SJSA1 (cell line): ENCODE data around the gene CYP4F2. TPM values are rescaled to one million over a fixed set of nuclear protein-coding genes. Genes with fewer than 3 reads are reported as not detected.
"Not testable (repeated sequence)": the region's sequence is repeated elsewhere in the genome, so short reads cannot be mapped to it uniquely, and the experiment has no call there.

Source experiments
- DNase-seq, 2 experiments: peaks; one replicate each; pipeline ENCODE4 v3.0.0-alpha.2; 2015 to 2020; ENCODE audit warnings: low spot score in 2 of 2, low read depth in 1 of 2
- H3K27ac ChIP-seq: fragments of 250-450 bp; sonication (Bioruptor Pico); 2 replicates; pipeline ENCODE4 v1.5.1; 2020; ENCODE audit warnings: mild to moderate bottlenecking, moderate library complexity
- H3K27me3 ChIP-seq: fragments of 250-450 bp; sonication (Bioruptor Pico); replicated peaks from 2 replicates; pipeline ENCODE4 v1.5.1; 2020; ENCODE audit warnings: mild to moderate bottlenecking, moderate library complexity
- H3K36me3 ChIP-seq: fragments of 250-450 bp; sonication (Bioruptor Pico); 2 replicates; pipeline ENCODE4 v1.5.1; 2020; ENCODE audit warnings: mild to moderate bottlenecking
- H3K4me1 ChIP-seq: fragments of 250-450 bp; sonication (Bioruptor Pico); replicated peaks from 2 replicates; pipeline ENCODE4 v1.6.1; 2021; ENCODE audit warnings: mild to moderate bottlenecking
- H3K4me3 ChIP-seq: fragments of 250-450 bp; sonication (Bioruptor Pico); 2 replicates; pipeline ENCODE4 v1.5.1; 2020; ENCODE audit warnings: mild to moderate bottlenecking
- H3K9me3 ChIP-seq: fragments of 250-450 bp; sonication (Bioruptor Pico); replicated peaks from 2 replicates; pipeline ENCODE4 v1.5.1; 2020; ENCODE audit warnings: mild to moderate bottlenecking
- total RNA-seq: library from RNA; depleted of rRNA; stranded (reverse); fragments of >200 nt; shearing (Covaris generic); gene quantifications from 2 replicates; pipeline ENCODE4 v1.2.3, GENCODE V29; 2014

CYP4F2 gene
- total RNA-seq, 1 experiment from 2014 or later = not detected

DNA sequence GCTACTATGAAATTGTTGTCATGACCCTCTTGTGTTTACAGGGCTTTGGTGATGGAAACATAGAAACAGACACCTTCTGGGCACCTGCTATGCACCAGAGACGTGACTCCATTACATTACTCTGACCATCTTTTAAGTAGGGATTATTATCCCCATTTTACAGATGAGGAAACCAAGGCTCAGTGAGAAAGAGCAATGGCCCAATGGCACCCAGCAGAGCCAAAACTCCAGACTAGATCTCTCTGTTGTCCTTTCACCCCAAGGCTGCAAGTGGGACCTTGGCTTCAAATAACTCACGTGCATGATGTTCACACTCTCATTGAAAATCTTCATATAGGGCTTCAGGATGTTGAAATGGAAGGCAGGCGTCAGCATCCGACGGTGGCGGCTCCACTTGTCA lies 5.9 kb downstream of the CYP4F2 start:
- H3K36me3 ChIP-seq = no peaks in the 10 kb centered on the region
- no peaks in the 10 kb centered on the region for H3K27me3 ChIP-seq
- no peak for DNase-seq
- H3K4me1 ChIP-seq = no peaks in the 10 kb centered on the region
- no peak overlapping the region for H3K27ac ChIP-seq
- H3K4me3 ChIP-seq = no peak overlapping the region
- no peaks in the 10 kb centered on the region for H3K9me3 ChIP-seq

DNA sequence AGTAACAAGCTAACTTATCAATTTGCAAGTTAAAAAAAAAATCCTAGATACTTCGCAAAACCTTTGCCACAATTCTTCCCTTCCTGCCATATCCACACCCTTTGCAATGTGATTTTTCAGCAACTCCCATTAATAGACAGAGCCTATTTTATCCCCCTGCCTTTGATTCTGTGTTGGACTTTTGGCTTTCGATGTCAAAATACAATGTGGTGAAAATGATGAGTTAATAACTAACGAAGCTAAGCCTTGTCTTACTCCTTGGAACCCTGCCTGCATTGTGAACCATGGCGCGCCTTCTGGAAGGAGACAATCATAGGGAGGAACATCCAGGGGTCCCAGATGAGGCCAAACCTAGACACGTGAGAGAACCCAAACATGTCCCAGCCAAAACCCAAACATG lies 6.4 kb downstream of the CYP4F2 start:
- no peaks in the 10 kb centered on the region for H3K4me1 ChIP-seq
- H3K36me3 ChIP-seq = no peaks in the 10 kb centered on the region
- H3K27me3 ChIP-seq = no peaks in the 10 kb centered on the region
- DNase-seq = no peak
- H3K27ac ChIP-seq = no peak overlapping the region
- H3K4me3 ChIP-seq = no peak overlapping the region
- H3K9me3 ChIP-seq = no peaks in the 10 kb centered on the region

DNA sequence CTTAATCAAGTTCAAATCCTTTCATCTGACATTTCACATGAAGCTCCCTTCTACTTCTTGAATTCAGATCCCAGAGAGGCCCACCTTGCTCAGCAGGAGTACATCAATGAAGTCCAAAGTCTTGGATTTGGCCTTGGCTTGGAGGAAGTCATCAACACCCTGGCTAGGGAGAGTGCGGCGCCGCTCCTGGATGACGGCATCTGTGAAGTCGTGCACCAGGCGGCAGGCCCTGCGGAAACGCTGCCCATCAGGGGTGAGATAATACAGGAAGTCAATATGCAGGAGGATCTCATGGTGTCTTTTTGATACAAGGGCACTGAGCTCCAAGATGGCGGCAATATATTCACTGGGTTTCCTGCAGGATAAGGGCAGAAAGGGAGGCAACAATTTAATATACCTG lies 8.5 kb downstream of the CYP4F2 start:
- not testable (repeated sequence) for DNase-seq, H3K27me3 ChIP-seq

DNA sequence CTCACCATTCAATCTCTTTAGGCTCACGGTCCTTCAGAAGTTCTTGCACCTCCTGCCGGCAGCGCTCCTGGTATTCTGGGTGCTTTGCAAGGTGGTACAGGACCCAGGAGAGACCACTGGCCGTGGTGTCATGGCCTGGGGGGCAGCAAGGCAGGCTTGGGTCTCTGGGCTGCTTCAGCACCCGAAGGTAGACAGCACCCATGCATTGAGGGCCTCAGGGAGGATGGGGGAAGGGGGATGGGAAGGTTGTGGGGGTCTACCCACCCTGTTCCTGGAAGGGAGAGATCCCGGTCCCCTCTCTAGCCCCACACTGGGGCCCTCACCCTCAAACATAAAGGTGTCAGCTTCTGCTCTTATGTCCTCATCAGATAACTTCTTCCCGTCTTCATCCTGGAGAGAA lies 12.0 kb downstream of the CYP4F2 start:
- no peak overlapping the region for H3K27ac ChIP-seq
- H3K4me1 ChIP-seq = no peaks in the 10 kb centered on the region
- no peak overlapping the region for H3K4me3 ChIP-seq
- no peaks in the 10 kb centered on the region for H3K36me3 ChIP-seq
- DNase-seq = no peak
- H3K9me3 ChIP-seq = no peaks in the 10 kb centered on the region
- no peaks in the 10 kb centered on the region for H3K27me3 ChIP-seq

More for the DNA sequence above, 8.5 kb downstream of the CYP4F2 start:
- H3K4me1 ChIP-seq, H3K9me3 ChIP-seq, H3K4me3 ChIP-seq, H3K27ac ChIP-seq, H3K36me3 ChIP-seq: not testable (repeated sequence)

DNA sequence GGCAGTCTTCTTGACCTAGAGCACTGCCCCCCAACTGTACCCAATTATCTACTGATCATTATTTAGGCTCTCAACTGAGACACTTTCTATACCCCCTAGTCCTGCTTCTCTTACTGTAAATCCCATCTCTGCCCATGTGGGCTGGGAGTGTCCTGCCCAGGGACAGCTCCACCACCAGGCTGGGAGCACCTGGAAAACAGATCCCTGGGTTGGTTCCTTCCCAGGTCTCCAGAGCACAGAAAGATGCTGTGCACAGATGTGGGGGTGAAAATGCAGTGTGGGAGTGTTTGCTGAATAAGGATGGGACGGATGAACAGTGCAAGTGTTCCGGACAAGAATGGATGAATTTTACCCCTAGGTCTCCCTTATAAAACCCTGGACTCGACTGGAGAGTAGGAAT lies 12.7 kb downstream of the CYP4F2 start:
- H3K27me3 ChIP-seq = no peaks in the 10 kb centered on the region
- no peak overlapping the region for H3K4me3 ChIP-seq
- DNase-seq = no peak
- H3K36me3 ChIP-seq = no peaks in the 10 kb centered on the region
- H3K9me3 ChIP-seq = no peaks in the 10 kb centered on the region
- H3K4me1 ChIP-seq = no peaks in the 10 kb centered on the region
- no peak overlapping the region for H3K27ac ChIP-seq

DNA sequence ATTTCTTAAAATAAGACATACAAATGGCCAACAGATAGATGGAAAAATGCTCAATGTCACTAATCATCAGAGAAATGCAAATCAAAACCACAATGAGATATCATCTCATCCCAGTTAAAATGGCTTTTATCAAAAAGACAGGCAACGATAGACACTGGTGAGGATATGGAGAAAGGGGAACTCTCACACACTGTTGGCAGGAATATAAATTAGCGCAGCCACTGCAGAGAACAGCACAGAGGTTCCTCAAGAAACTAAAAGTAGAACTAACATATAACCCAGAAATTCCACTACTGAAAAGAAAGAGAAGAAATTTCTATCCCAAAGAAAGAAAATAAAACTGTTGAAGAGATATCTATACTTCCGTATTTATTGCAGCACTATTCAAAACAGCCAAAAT lies 14.5 kb downstream of the CYP4F2 start:
- not testable (repeated sequence) for H3K27me3 ChIP-seq, H3K9me3 ChIP-seq, H3K4me3 ChIP-seq, DNase-seq, H3K27ac ChIP-seq, H3K36me3 ChIP-seq, H3K4me1 ChIP-seq

DNA sequence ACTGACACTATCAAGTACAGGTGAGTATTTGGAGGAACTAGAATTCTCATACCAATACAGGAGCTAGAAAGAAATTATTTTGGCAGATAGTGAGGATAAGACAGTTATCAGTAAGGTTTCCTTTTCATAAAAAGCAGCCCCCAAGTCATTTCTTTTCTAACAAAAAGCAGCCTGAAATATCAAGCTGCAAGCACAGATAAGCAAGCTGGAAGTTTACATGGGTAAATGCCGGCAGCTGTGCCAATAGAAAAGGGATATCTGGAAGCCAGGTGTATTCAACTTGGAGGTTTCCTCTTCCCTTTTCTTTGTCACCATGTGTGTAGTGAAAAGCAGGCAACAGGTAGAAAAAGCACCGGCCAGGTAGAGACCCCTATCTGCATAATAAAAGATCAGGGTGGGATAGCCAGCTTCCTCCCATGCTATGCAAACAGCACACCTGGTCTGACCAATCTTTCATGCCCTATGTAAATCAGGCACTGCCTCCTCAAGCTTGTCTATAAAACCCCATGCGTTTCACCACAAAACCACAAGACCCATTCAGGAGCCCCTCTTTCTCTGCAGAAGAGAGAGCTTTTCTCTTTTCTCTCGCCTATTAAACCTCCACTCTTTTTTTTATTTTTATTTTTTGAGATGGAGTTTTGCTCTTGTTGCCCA lies 22.9 kb downstream of the CYP4F2 start:
- Histone ChIP-seq H3K27me3 (peaks cover 17% of the 10 kb centered on the region), H3K4me3 (no peak overlapping the region), H3K9me3 (no peaks in the 10 kb centered on the region), H3K27ac (no peak overlapping the region), H3K4me1 (no peaks in the 10 kb centered on the region), H3K36me3 (no peaks in the 10 kb centered on the region)
- DNase-seq = no peak

DNA sequence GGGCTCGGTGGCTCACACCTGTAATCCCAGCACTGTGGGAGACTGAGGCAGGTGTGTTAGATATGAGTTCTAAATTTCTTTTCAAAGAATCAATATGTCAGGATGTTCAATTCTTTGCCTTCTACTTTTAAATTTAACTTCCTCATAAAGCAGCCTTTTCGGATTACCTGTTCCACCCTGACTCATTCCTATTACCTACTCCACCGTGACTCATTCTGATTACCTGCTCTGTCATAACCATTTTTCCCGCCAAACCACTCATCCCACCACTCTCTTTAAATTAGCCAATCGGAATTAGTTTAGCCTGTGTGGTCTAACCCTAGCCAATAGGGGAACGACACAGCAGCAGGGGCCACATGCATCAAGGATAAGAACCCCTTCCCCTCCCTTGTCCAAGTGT lies 24.1 kb downstream of the CYP4F2 start:
- not testable (repeated sequence) for H3K4me3 ChIP-seq, H3K27ac ChIP-seq, DNase-seq, H3K4me1 ChIP-seq, H3K9me3 ChIP-seq, H3K36me3 ChIP-seq
- peaks cover 27% of the 10 kb centered on the region for H3K27me3 ChIP-seq

DNA sequence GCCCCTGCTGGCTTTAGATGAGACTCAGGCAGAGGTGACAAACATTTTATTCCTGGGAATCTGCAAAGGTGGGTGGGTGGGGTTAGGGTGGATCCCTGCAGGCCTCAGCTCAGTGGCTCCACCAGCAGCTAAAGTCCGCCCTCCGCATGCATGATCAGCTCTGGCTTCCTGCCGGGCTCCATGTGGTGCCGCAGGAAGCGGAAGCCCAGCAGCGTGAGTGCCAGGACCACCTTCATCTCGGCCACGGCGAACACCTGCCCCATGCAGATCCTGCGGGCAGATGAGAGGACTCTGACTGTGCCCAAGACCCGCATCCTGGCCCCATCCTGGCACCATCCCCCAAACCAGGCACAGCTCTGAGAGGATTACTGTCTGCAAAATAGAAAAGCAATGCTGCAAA lies 26.3 kb downstream of the CYP4F2 start:
- Histone ChIP-seq H3K36me3 (no peaks in the 10 kb centered on the region), H3K4me1 (no peaks in the 10 kb centered on the region), H3K27ac (no peak overlapping the region), H3K27me3 (peaks cover 22% of the 10 kb centered on the region), H3K9me3 (no peaks in the 10 kb centered on the region), H3K4me3 (no peak overlapping the region)
- no peak for DNase-seq

DNA sequence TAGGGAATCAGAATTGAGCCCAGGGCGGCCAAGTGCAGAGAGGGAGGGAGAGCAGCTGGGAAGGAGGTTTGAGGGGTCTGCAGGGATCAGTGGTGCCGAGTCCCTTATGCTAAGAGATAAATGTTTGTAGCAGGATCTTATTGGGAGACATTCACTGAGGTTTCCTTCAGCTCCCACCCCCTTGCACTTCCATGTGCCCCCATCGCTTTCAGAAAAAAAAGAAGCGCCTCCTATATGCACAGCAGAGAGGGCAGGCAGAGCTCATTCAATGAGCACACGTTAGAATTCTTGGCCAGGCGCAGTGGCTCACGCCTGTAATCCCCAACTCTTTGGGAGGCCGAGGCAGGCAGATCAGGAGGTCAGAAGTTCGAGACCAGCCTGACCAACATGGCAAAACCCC lies 28.0 kb downstream of the CYP4F2 start:
- no peaks in the 10 kb centered on the region for H3K4me1 ChIP-seq
- H3K27ac ChIP-seq = no peak overlapping the region
- H3K9me3 ChIP-seq = no peaks in the 10 kb centered on the region
- H3K36me3 ChIP-seq = no peaks in the 10 kb centered on the region
- DNase-seq = no peak
- no peak overlapping the region for H3K4me3 ChIP-seq
- H3K27me3 ChIP-seq = peaks cover 23% of the 10 kb centered on the region

DNA sequence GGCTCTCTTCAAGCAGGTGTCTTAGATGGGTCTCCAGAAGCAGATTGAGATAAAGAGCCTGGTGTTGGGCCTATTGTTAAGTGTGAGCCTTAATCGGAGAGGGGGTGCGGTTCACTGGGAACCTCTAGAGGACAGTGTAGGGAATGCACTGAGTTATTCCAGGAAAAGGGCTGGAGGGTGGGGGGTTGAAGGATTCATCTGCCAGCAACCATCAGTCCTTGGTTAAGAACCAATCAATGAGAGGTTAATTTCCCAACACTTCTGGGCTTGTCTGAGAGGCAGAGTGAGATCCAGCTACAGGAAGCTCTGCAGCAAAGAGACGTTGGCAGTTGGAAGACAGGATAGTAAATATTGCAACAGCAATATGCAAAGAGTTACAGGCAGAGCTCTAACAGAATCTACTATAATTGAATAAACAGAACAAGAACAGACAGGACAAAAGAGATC lies 28.7 kb downstream of the CYP4F2 start:
- H3K9me3 ChIP-seq = no peaks in the 10 kb centered on the region
- H3K4me1 ChIP-seq = no peaks in the 10 kb centered on the region
- no peak overlapping the region for H3K4me3 ChIP-seq
- DNase-seq = no peak
- no peak overlapping the region for H3K27ac ChIP-seq
- H3K36me3 ChIP-seq = no peaks in the 10 kb centered on the region
- H3K27me3 ChIP-seq = peaks cover 23% of the 10 kb centered on the region

DNA sequence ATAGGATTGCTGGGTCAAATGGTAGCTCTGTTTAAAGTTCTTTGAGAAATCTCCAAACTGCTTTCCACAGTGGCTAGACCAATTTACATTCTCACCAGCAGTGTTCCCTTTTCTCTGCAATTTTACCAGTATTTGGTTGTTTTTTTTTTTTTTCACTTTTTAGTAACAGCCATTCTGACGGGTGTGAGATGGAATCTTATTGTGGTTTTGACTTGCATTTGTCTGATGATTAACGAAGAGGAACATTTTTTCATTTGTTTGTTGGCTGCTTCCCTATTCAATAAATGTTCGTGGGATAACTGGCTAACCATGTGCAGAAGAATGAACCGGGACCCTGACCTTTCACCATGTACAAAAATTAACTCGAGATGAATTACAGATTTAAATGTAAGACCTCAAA lies 31.2 kb downstream of the CYP4F2 start:
- no peak overlapping the region for H3K4me3 ChIP-seq
- no peak for DNase-seq

DNA sequence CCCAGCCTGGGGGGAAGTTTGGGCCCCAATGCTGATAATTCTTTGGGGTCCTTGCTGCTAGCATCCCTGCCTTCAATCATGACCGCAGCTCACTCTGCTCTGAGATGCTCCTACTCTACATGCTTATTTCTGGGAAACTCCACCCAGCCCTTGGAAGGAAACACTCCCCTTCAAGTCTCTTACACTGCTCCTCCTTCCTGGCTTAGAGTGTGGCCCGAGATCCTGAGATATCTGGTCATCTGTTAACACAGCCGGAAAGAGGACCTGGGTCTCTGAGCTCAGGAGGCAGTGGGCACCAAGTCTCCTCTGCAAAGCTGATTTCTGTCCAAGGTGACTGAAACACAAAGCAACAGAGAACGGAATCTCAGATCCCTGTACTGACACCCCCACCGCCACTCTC lies 33.0 kb downstream of the CYP4F2 start:
- H3K27ac ChIP-seq = no peak overlapping the region
- H3K36me3 ChIP-seq = no peaks in the 10 kb centered on the region

More for the DNA sequence above, 31.2 kb downstream of the CYP4F2 start:
- no peaks in the 10 kb centered on the region for H3K36me3 ChIP-seq
- no peak overlapping the region for H3K27ac ChIP-seq
- peaks cover 22% of the 10 kb centered on the region for H3K27me3 ChIP-seq
- no peaks in the 10 kb centered on the region for H3K9me3 ChIP-seq
- no peaks in the 10 kb centered on the region for H3K4me1 ChIP-seq

DNA sequence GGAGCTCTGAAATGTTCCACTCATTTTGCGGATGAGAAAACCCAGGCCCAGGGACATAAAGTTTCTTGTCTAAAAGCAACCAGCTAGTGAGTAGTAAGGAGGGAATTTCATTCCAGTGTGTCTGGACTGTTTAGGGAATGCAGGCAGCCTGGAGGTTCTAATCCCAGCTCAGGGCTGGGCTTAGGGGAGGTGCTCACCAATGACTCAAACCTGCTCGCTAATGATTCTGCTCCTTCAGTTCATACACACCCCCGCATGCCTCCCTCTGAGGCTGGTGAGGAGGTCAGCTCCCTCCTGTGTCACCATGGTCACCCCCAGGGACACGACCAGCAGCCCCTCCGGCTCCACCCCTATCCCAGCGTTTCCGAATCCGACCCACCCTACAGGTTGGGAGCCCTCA lies 34.6 kb downstream of the CYP4F2 start:
- H3K27ac ChIP-seq = no peak overlapping the region
- H3K4me3 ChIP-seq = no peak overlapping the region
- DNase-seq = no peak
- H3K4me1 ChIP-seq = no peaks in the 10 kb centered on the region
- H3K9me3 ChIP-seq = no peaks in the 10 kb centered on the region
- no peaks in the 10 kb centered on the region for H3K36me3 ChIP-seq
- peaks cover 13% of the 10 kb centered on the region for H3K27me3 ChIP-seq

More for the DNA sequence above, 33.0 kb downstream of the CYP4F2 start:
- no peaks in the 10 kb centered on the region for H3K4me1 ChIP-seq
- no peak for DNase-seq
- H3K27me3 ChIP-seq = peaks cover 22% of the 10 kb centered on the region
- H3K4me3 ChIP-seq = no peak overlapping the region
- no peaks in the 10 kb centered on the region for H3K9me3 ChIP-seq

DNA sequence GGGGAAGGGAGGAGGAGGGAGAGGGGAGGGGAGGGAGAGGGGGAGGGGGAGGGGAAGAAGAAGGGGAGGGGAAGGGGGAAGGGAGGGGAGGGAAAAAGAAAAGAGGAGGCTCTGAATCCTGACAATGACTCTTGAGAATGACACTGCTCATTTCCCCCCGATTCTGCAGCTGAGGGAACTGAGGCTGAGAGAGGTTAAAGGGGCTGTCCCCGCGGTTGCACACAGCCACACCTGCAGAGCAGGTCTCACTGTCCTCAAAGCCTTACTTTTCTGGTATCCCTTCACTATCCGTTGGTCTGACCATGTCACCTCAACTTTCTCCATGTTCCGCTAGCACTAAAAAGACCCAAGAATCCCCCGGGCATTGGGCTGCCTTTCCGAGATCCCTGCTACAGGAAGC lies 35.4 kb downstream of the CYP4F2 start:
- Histone ChIP-seq H3K27me3 (peaks cover 13% of the 10 kb centered on the region), H3K4me3 (no peak overlapping the region), H3K36me3 (no peaks in the 10 kb centered on the region), H3K9me3 (no peaks in the 10 kb centered on the region), H3K27ac (no peak overlapping the region), H3K4me1 (no peaks in the 10 kb centered on the region)
- DNase-seq = no peak
